ENCODE data around the gene MAIP1.

DNA sequence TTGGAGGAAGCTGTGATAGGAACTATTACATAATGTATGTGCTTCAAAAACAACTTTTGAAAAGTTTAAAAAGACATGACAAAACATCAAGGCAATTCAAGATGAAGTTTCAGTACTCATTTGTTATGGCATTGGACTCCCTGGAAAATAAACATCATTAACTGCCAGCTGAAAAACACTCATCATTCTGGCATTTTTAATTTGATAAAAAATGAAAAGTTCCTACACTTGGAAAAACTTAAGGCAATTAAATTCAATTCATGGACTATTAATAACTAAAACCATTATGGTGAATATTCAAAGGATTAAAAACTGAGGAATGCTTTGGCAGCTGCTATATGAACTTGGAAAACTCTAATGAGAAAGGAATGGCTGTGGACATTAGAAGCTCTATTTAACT is 8.5 kb upstream of the MAIP1 start:
- TF ChIP-seq, protein P1, sequence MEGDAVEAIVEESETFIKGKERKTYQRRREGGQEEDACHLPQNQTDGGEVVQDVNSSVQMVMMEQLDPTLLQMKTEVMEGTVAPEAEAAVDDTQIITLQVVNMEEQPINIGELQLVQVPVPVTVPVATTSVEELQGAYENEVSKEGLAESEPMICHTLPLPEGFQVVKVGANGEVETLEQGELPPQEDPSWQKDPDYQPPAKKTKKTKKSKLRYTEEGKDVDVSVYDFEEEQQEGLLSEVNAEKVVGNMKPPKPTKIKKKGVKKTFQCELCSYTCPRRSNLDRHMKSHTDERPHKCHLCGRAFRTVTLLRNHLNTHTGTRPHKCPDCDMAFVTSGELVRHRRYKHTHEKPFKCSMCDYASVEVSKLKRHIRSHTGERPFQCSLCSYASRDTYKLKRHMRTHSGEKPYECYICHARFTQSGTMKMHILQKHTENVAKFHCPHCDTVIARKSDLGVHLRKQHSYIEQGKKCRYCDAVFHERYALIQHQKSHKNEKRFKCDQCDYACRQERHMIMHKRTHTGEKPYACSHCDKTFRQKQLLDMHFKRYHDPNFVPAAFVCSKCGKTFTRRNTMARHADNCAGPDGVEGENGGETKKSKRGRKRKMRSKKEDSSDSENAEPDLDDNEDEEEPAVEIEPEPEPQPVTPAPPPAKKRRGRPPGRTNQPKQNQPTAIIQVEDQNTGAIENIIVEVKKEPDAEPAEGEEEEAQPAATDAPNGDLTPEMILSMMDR (conservative IDR thresholded peaks at IDR 0.05 in 1 of 2, IDR thresholded peaks at IDR 0.05 in 1 of 2; ENCODE audit: extremely low read depth in 1 of 2, insufficient read depth in 1 of 2, low read depth in 1 of 2, low read length in 2 of 2) = no peak
- TF ChIP-seq EZH2 (IDR thresholded peaks at IDR 0.05; ENCODE audit: borderline replicate concordance, low read length) = no peak

Measured in mammary epithelial cell (primary cell).